Duodenal mucosa (tissue), 2 donors: ENCODE data around the gene HNF1A.

Source experiments
- H3K27ac ChIP-seq: one replicate; pipeline ENCODE4 v1.7.0; 2013; ENCODE audit warnings: low read depth, low read length
- H3K27me3 ChIP-seq, 2 donors: one replicate each; pipeline ENCODE4 v1.7.0; 2013; ENCODE audit warnings: low read length in 2 of 2, control low read depth in 1 of 2; ENCODE audit not compliant: insufficient read depth in 2 of 2, control insufficient read depth in 1 of 2
- H3K36me3 ChIP-seq, 2 donors: one replicate each; pipeline ENCODE4 v1.7.0; 2013; ENCODE audit warnings: low read length in 2 of 2, control low read depth in 1 of 2; ENCODE audit not compliant: insufficient read depth in 2 of 2, control insufficient read depth in 1 of 2
- H3K4me1 ChIP-seq, 2 donors: one replicate each; pipeline ENCODE4 v1.7.0; 2013; ENCODE audit warnings: low read length in 2 of 2, control low read depth in 1 of 2; ENCODE audit not compliant: insufficient read depth in 2 of 2, control insufficient read depth in 1 of 2
- H3K4me3 ChIP-seq, 2 donors: one replicate each; pipeline ENCODE4 v1.7.0; 2013; ENCODE audit warnings: low read length in 2 of 2, low read depth in 1 of 2
- H3K9ac ChIP-seq, 2 donors: one replicate each; pipeline ENCODE4 v1.7.0; 2013; ENCODE audit warnings: low read length in 2 of 2, low read depth in 1 of 2
- H3K9me3 ChIP-seq, 2 donors: one replicate each; pipeline ENCODE4 v1.7.0; 2013; ENCODE audit warnings: low read length in 2 of 2, control low read depth in 1 of 2; ENCODE audit not compliant: control insufficient read depth in 1 of 2

HNF1A gene

DNA sequence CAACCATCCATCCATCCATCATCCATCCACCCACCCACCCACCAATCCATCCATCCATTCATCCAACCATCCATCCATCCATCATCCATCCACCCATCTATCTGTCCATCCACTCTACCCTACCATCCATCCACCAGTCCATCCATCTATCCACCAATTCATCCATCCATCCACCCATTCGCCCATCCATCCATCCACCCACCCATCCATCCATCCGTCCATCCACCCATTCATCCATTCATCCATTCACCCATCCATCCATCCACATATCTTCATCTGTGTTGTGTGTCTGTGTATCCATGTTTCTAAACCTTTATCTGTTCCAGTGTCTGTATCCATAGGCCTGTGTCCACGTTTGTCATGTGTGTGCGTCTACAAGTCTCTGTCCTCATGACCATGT lies 9.9 kb downstream of the HNF1A start:
- Histone ChIP-seq H3K27me3 (no peaks in the 10 kb centered on the region), H3K4me1 (peaks cover 8 to 17% of the 10 kb centered on the region in 2 donors), H3K36me3 (peaks cover 3 to 30% of the 10 kb centered on the region in 2 donors), H3K4me3 (no peak overlapping the region), H3K9ac (no peak overlapping the region), H3K27ac (no peak overlapping the region), H3K9me3 (no peaks in the 10 kb centered on the region)

DNA sequence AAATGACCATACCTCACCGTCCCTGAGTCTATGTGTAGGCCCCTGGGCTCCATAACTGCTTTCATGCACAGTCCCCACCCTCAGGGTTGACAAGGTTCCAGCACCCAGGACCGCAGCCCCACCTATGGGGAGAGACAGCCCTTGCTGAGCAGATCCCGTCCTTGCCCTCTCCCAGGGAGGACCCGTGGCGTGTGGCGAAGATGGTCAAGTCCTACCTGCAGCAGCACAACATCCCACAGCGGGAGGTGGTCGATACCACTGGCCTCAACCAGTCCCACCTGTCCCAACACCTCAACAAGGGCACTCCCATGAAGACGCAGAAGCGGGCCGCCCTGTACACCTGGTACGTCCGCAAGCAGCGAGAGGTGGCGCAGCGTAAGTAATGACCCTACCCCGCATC lies 10.3 kb downstream of the HNF1A start:
- Histone ChIP-seq H3K4me1 (peaks cover 6 to 13% of the 10 kb centered on the region in 2 donors), H3K4me3 (no peak overlapping the region), H3K36me3 (peaks cover 3 to 35% of the 10 kb centered on the region in 2 donors), H3K27ac (no peak overlapping the region), H3K9me3 (no peaks in the 10 kb centered on the region), H3K9ac (no peak overlapping the region), H3K27me3 (no peaks in the 10 kb centered on the region)

GRCh38 chr12:120989687-120990086 lies 11.3 kb downstream of the HNF1A start:
- Histone ChIP-seq H3K27me3 (no peaks in the 10 kb centered on the region), H3K4me1 (peaks cover 0 to 4% of the 10 kb centered on the region in 2 donors), H3K36me3 (peaks cover 8 to 45% of the 10 kb centered on the region in 2 donors), H3K9ac (no peak overlapping the region), H3K9me3 (no peaks in the 10 kb centered on the region), H3K4me3 (no peak overlapping the region), H3K27ac (no peak overlapping the region)

DNA sequence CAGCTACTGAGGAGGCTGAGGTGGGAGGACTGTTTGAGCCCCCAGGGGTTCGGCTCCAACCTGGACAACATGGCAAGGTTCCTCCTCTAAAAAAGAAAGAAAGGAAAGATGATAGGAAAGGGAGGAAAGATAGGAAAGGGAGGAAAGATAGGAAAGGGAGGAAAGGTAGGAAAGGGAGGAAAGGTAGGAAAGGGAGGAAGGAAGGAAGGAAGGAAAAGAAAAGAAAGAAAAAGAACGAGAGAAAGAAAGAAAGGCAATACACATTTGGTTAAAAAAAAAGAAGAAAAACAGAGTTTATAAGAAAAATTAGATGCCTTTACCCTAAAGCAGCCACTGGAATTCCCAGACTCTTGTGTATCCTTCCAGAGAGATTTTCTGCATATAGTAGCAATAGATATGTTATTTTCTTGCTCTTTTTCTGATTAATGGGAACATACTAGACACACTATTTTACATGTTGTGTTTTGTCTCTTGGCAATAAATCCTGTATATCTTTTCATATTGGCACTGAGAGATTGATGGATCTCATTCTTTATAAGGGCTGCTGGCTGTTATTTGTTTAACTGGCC lies 12.2 kb downstream of the HNF1A start:
- Histone ChIP-seq H3K27ac (no peak overlapping the region), H3K27me3 (no peaks in the 10 kb centered on the region), H3K36me3 (peaks cover 13 to 54% of the 10 kb centered on the region in 2 donors), H3K9me3 (no peaks in the 10 kb centered on the region), H3K4me3 (no peak overlapping the region), H3K4me1 (no peaks in the 10 kb centered on the region), H3K9ac (no peak overlapping the region)

GRCh38 chr12:120991965-120992364 lies 13.6 kb downstream of the HNF1A start:
- no peaks in the 10 kb centered on the region for H3K9me3 ChIP-seq
- no peaks in the 10 kb centered on the region for H3K4me1 ChIP-seq
- H3K9ac ChIP-seq = no peak overlapping the region
- no peaks in the 10 kb centered on the region for H3K27me3 ChIP-seq
- peaks cover 21 to 67% of the 10 kb centered on the region in 2 donors for H3K36me3 ChIP-seq
- no peak overlapping the region for H3K4me3 ChIP-seq
- H3K27ac ChIP-seq = no peak overlapping the region

- Histone ChIP-seq H3K4me1 (no peaks in the 10 kb centered on the region), H3K9me3 (no peaks in the 10 kb centered on the region), H3K27ac (no peak overlapping the region), H3K36me3 (peaks cover 21 to 75% of the 10 kb centered on the region in 2 donors), H3K9ac (no peak overlapping the region), H3K4me3 (no peak overlapping the region), H3K27me3 (no peaks in the 10 kb centered on the region)
Observed at GRCh38 chr12:120992989-120993388, 14.6 kb downstream of the HNF1A start.

GRCh38 chr12:120993496-120993895 lies 15.2 kb downstream of the HNF1A start:
- no peaks in the 10 kb centered on the region for H3K27me3 ChIP-seq
- no peaks in the 10 kb centered on the region for H3K9me3 ChIP-seq
- H3K9ac ChIP-seq = no peak overlapping the region
- H3K4me1 ChIP-seq = no peaks in the 10 kb centered on the region
- H3K4me3 ChIP-seq = no peak overlapping the region
- H3K27ac ChIP-seq = no peak overlapping the region
- peaks cover 21 to 75% of the 10 kb centered on the region in 2 donors for H3K36me3 ChIP-seq

- Histone ChIP-seq H3K27me3 (no peaks in the 10 kb centered on the region), H3K4me3 (no peak overlapping the region)
Observed at GRCh38 chr12:120994059-120994458, 15.7 kb downstream of the HNF1A start.

GRCh38 chr12:120994589-120995337 lies 16.4 kb downstream of the HNF1A start:
- H3K27me3 ChIP-seq = no peaks in the 10 kb centered on the region
- no peaks in the 10 kb centered on the region for H3K4me1 ChIP-seq
- H3K9me3 ChIP-seq = no peaks in the 10 kb centered on the region
- H3K36me3 ChIP-seq = peaks cover 18 to 75% of the 10 kb centered on the region in 2 donors
- H3K9ac ChIP-seq = no peak overlapping the region
- no peak overlapping the region for H3K27ac ChIP-seq
- H3K4me3 ChIP-seq = no peak overlapping the region

More at GRCh38 chr12:120994059-120994458, 15.7 kb downstream of the HNF1A start:
- H3K9me3 ChIP-seq = no peaks in the 10 kb centered on the region
- H3K9ac ChIP-seq = no peak overlapping the region
- peaks cover 21 to 75% of the 10 kb centered on the region in 2 donors for H3K36me3 ChIP-seq
- no peak overlapping the region for H3K27ac ChIP-seq
- H3K4me1 ChIP-seq = no peaks in the 10 kb centered on the region

- peaks cover 26 to 88% of the 10 kb centered on the region in 2 donors for H3K36me3 ChIP-seq
- H3K27me3 ChIP-seq = no peaks in the 10 kb centered on the region
- no peak overlapping the region for H3K27ac ChIP-seq
- no peak overlapping the region for H3K9ac ChIP-seq
- no peaks in the 10 kb centered on the region for H3K4me1 ChIP-seq
- H3K9me3 ChIP-seq = no peaks in the 10 kb centered on the region
- H3K4me3 ChIP-seq = no peak overlapping the region
Observed at GRCh38 chr12:120996133-120996746, 17.9 kb downstream of the HNF1A start.
